OCI-LY7 (cell line): ENCODE data around the gene MAST2.

Experiments used
- CTCF ChIP-seq: fragments of 200-600 bp; sonication (generic); conservative IDR thresholded peaks from 2 replicates; pipeline ENCODE4 v1.5.1; 2014; ENCODE audit warnings: mild to moderate bottlenecking, antibody characterized with exemption, low read length, moderate library complexity, mixed read lengths
- EZH2phosphoT487 ChIP-seq: fragments of 200-600 bp; sonication (generic); IDR thresholded peaks from 2 replicates; pipeline ENCODE4 v1.6.1; 2018; ENCODE audit warnings: low read depth, borderline replicate concordance, mild to moderate bottlenecking, mixed run types, antibody characterized with exemption, low read length, moderate library complexity, mixed read lengths

GRCh38 chr1:46080257-46080656, 276.8 kb downstream of the MAST2 start:
- TF ChIP-seq CTCF = no peak
- TF ChIP-seq EZH2phosphoT487 = no peak
